Prostate gland (tissue), 2 donors: Measurements from ENCODE around the gene PPP4R4.

Experiments
- CTCF ChIP-seq, 4 experiments: fragments of 200-600 bp in 2 of 4; fragments of 450-650 bp in 2 of 4; sonication (generic) in 2 of 4; IDR thresholded peaks; 1 replicate in 3 of 4; 2 replicates in 1 of 4; pipeline ENCODE4 v1.5.1; 2016 to 2019; ENCODE audit warnings: antibody characterized with exemption in 4 of 4, mild to moderate bottlenecking in 2 of 4, moderate library complexity in 2 of 4
- POLR2AphosphoS5 ChIP-seq: sonication (generic); formaldehyde crosslinking; IDR thresholded peaks from one replicate; pipeline ENCODE4 v1.6.1; 2017; ENCODE audit warnings: antibody characterized with exemption

- TF ChIP-seq CTCF (IDR thresholded peaks at IDR 0.05), result no peak
- TF ChIP-seq POLR2AphosphoS5, result no peak
These were observed 13.1 kb upstream of the PPP4R4 start for GRCh38 chr14:94161058-94161457.
